Natural killer cell treated with Interleukin-12 subunit alpha and Interleukin-12 subunit beta and Interleukin-15 and Interleukin-18, amount 100 ng/mL, for 72 hours (primary cell): ENCODE measurements around the gene BRF1. TPM values are rescaled to one million over a fixed set of nuclear protein-coding genes. Genes with fewer than 3 reads are reported as not detected.
A peak's percentile ranks its signal among the peaks of the same experiment; 100 is the strongest.
"Not testable (repeated sequence)": the region's sequence is repeated elsewhere in the genome, so short reads cannot be mapped to it uniquely, and the experiment has no call there.

Source experiments
- ATAC-seq, 2 donors: fragments of 150-1000 bp; cut with Tn5 transposase in 1 of 2; sonication (Bioruptor Pico), chemical (Tn5 transposase) in 1 of 2; 2 replicates each; pipeline ENCODE4 v1.10.0; 2021
- DNase-seq: peaks from one replicate; pipeline ENCODE4 v3.0.0; 2022; ENCODE audit warnings: low spot score
- H3K27ac Mint-ChIP-seq, 2 donors: 1 replicate in 1 of 2; 2 replicates in 1 of 2; pipeline ENCODE4 v1.8.0; 2022; ENCODE audit warnings: mixed read lengths in 2 of 2, mild to moderate bottlenecking in 1 of 2, moderate library complexity in 1 of 2
- H3K27me3 Mint-ChIP-seq, 2 donors: 1 replicate in 1 of 2; 2 replicates in 1 of 2; pipeline ENCODE4 v1.8.0; 2022; ENCODE audit warnings: mixed read lengths in 2 of 2
- H3K36me3 Mint-ChIP-seq: one replicate; pipeline ENCODE4 v1.8.0; 2022; ENCODE audit warnings: mixed read lengths
- H3K4me1 Mint-ChIP-seq, 2 donors: 1 replicate in 1 of 2; 2 replicates in 1 of 2; pipeline ENCODE4 v1.8.0; 2022; ENCODE audit warnings: low read depth in 2 of 2, mixed read lengths in 2 of 2, mild to moderate bottlenecking in 1 of 2
- H3K4me3 Mint-ChIP-seq: one replicate; pipeline ENCODE4 v1.8.0; 2022; ENCODE audit warnings: mixed read lengths
- H3K9me3 Mint-ChIP-seq: 2 replicates; pipeline ENCODE4 v1.8.0; 2022; ENCODE audit warnings: mixed read lengths
- total RNA-seq, 2 donors: library from RNA; stranded (reverse); gene quantifications; one replicate each; pipeline ENCODE4 v1.2.3, GENCODE V29; 2022

The BRF1 gene
- total RNA-seq, 2 donors from 2014 or later: 43.4 to 76.5 TPM

DNA sequence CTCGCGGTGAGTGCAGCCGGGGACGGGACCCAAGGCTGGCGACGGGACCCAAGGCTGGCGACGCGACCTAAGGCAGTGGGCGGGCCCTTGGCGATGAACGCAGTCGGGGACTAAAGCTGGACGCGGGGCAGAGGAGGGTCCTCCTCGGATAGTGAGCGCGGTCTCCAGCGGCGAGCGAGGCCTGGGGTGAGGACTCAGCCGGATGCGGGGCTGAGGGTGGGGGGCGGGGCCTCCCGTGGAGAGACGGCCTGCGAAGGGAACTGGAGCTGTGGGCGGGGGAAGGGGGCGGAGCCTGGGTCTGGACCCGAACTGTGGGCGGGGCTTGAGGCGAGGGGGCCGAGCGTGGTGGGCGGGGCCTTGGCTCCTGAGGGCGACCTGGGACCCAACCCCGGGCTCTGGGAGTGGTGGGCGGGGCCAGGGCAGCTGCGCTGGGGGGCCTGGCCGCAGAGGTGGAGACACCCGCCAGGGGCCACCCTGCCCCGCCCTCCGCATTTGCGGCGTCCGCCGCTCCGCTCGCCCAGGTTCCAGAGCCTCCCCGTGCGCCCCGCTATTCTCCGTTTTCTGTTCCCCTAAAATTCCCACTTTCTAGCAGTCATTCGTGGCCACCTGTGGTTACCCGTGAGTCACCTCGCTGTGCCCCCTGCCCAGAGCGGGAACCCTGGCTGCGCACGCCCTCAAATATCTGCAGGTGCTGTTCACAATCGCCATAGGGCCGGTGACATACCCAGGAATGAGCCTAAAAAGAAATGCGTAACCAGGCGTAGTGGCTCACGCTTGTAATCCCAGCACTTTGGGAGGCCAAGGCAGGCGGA, 508 bp upstream of the BRF1 start:
- peak; percentile 88 to 91 for ATAC-seq
- H3K4me3 Mint-ChIP-seq: peak overlapping the region; percentile 87
- H3K4me1 Mint-ChIP-seq: peaks cover 22 to 32% of the 10 kb centered on the region in 2 donors
- no peaks in the 10 kb centered on the region for H3K36me3 Mint-ChIP-seq
- H3K27me3 Mint-ChIP-seq: no peaks in the 10 kb centered on the region
- DNase-seq: peak; percentile 99
- no peaks in the 10 kb centered on the region for H3K9me3 Mint-ChIP-seq
- H3K27ac Mint-ChIP-seq: peak overlapping the region; percentile 77 to 80

DNA sequence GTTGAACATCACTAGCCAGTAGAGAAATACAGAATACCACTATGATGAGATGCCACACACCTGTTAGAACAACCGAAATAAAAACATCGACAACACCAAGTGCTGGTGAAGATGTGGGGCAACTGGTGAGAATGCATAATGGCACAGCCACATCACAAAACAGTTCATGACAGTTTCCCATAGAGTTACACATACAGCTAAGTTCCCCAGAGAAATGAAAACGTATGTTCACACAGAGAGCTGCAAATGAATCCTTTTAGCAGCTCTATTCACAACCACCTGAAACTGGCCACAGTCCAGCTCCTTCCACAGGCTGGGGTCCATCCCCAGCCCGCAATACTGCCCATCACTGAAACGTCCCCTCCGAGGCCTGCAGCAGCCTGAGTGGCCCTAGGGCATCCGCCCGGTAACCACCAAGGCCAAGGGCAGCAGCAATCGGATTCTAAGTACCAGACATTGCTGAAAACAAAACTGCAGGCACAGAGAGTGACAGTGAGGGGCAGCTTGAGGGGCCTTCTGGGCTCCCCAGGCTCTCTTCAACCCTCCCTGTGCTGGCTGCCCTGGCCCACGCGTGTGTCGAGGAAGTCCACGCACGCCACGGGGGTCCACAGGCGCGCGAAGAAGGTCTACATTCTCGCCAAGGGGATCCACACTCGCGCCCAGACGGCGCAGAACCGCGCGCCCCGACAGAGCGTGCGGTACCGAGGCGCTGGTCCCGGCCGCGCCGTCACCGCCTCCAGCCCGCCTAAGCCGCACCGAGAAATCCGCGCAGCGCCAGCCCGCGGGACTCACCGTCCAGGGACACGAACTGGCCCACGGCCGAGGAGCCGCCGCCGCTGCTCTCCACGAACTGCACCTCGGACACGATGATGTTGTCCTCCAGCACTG, 903 bp downstream of the BRF1 start:
- H3K4me3 Mint-ChIP-seq: peak overlapping the region; percentile 92
- H3K27ac Mint-ChIP-seq: peak overlapping the region; percentile 68 to 85
- DNase-seq (no peak), ATAC-seq (peak; percentile 0 to 10)
- H3K27me3 Mint-ChIP-seq: no peaks in the 10 kb centered on the region
- no peaks in the 10 kb centered on the region for H3K36me3 Mint-ChIP-seq
- H3K4me1 Mint-ChIP-seq: peaks cover 16 to 27% of the 10 kb centered on the region in 2 donors
- no peaks in the 10 kb centered on the region for H3K9me3 Mint-ChIP-seq

DNA sequence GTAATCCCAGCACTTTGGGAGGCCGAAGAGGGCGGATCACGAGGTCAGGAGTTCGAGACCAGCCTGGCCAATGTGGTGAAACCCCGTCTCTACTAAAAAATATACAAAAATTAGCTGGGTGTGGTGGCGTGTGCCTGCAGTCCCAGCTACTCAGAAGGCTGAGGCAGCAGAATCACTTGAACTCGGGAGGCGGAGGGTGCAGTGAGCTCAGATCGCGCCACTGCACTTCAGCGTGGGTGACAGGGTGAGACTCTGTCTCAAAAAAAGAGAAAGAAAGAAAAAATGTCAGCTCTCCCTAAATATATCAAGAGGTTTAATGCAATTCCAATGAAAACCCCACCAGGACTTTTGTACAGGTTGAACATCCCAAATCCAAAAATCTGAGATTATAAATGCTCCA, 3.5 kb downstream of the BRF1 start:
- peaks cover 20 to 28% of the 10 kb centered on the region in 2 donors for H3K4me1 Mint-ChIP-seq
- H3K36me3 Mint-ChIP-seq, H3K9me3 Mint-ChIP-seq, H3K4me3 Mint-ChIP-seq, DNase-seq, H3K27me3 Mint-ChIP-seq, ATAC-seq, H3K27ac Mint-ChIP-seq: not testable (repeated sequence)

DNA sequence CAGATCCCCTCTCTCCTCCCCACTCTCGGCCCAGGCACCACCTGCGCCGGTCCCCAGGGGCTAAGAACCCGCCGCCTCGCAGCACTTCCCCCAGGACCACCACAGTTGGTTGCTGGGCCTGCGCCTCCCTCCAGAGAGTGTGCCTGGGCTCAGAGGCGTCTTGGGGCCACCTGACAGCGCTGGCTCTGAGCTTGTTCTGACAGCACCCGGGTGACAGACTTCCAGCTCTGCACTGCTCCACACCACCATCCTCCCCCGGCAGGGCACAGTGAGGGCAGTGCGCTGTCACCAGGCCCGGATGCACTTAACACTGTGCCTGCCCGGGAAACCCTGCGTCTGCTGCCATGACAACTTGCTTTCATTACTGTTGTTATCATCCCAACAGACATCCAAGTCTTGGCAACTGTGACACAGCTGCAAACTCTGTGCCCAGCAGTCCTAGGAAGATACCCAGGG, 6.6 kb downstream of the BRF1 start:
- Mint-ChIP-seq H3K4me3 (peak overlapping the region; percentile 68), H3K36me3 (no peaks in the 10 kb centered on the region), H3K27me3 (no peaks in the 10 kb centered on the region), H3K4me1 (peaks cover 20 to 33% of the 10 kb centered on the region in 2 donors), H3K27ac (peak overlapping the region; percentile 58 to 86), H3K9me3 (no peaks in the 10 kb centered on the region)
- peak; percentile 56 to 77 for ATAC-seq
- peak; percentile 74 for DNase-seq

DNA sequence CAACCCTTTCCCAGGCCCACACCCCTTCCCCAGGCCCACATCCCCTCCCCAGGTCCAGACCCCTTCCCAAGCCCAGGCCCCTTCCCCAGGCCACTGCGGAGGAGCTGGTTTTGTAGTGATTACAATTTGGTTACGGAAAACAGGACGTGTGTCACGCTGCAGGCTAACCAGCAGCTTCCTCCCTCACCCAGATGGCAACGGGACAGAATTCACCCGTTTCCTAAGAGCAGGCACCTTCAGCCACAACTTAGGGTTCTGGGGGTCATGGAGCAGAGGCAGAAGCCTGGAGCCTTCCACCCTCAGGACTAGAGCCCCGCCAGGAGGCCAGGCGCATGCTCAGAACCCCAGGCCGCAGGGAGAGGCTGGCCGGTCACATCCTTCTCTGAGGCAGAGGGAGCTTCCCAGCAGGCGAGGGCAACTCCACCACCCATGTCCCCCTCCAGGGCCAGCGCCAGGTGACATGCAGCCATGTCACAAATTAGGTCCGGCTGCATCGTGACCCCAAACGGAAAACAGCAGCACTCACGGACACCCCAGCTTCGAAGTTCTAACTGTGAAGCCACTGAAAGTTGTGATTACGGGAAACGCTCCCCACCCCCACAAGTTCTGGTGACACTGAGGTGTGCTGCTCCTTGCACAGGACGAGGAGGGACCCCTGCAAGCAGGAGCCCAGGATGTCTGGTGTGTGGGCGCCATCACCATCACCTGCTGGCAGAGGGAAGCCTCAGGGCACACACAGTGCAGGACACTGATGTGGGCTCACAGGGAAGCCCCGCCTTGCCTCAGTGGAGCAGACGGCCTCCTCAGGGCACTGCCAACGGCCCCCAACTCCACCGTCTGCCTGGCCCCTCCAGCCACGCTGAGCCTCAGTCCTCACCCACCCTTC, 7.7 kb downstream of the BRF1 start:
- peaks cover 19 to 32% of the 10 kb centered on the region in 2 donors for H3K4me1 Mint-ChIP-seq
- H3K9me3 Mint-ChIP-seq: no peaks in the 10 kb centered on the region
- H3K4me3 Mint-ChIP-seq: peak overlapping the region; percentile 47
- no peaks in the 10 kb centered on the region for H3K27me3 Mint-ChIP-seq
- H3K27ac Mint-ChIP-seq: peak overlapping the region; percentile 23 to 58
- no peaks in the 10 kb centered on the region for H3K36me3 Mint-ChIP-seq
- DNase-seq: no peak
- no peak for ATAC-seq

DNA sequence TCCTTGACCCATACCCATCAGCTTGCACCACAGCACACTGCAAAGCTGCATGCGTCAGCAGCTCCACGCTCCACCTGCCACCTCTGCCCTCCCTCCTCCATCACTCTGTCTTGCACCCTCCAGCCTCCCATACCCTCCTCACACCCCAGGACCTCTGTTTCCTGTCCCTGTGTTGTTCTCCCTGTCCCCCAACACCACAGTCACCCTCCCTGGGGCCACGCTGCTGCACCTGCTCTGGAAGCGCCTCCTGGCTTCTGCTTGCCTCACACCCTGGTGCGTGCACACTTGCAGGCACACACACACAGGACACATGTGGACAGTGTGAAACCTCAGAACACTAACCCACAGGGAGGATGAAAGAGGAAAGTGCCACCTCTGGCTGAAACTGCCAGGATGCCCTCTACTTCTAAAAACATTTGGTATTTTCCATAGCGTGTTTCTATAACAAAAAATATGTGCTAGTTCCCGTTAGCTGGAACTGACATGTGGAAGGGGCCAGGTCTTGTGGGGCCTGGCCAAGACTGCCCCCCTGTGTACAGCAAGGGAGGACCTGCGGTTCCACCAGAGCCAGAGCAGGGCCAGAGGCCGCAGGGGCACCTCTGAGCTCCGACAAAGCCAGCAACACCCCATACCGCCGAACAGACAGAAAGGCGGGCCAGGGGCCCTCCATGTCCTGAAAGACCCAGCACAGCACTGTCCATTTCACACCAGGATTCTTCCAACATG, 10.0 kb downstream of the BRF1 start:
- DNase-seq (peak; percentile 84), ATAC-seq (peak; percentile 82 to 93)
- H3K4me1 Mint-ChIP-seq: peaks cover 19 to 37% of the 10 kb centered on the region in 2 donors
- no peaks in the 10 kb centered on the region for H3K36me3 Mint-ChIP-seq
- H3K9me3 Mint-ChIP-seq: no peaks in the 10 kb centered on the region
- peak overlapping the region; percentile 62 for H3K4me3 Mint-ChIP-seq
- H3K27me3 Mint-ChIP-seq: no peaks in the 10 kb centered on the region
- H3K27ac Mint-ChIP-seq: peak overlapping the region; percentile 69 to 86

DNA sequence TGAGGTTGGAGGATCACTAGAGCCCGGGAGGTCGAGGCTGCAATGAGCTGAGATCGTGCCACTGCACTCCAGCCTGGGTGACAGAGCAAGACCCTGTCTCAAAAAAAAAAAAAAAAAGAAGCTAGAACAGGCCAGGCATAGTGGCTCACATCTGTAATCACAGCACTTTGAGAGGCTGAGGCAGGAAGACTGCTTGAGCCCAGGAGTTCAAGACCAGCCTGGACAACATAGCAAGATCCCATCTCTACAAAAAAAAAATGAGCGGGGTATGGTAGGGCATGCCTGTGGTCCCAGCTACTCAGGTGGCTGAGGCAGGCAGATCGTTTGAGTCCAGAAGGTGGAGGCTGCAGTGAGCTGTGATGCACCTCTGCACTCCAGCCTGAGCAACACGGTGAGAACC, 11.9 kb downstream of the BRF1 start:
- H3K27me3 Mint-ChIP-seq, H3K27ac Mint-ChIP-seq: not testable (repeated sequence)

DNA sequence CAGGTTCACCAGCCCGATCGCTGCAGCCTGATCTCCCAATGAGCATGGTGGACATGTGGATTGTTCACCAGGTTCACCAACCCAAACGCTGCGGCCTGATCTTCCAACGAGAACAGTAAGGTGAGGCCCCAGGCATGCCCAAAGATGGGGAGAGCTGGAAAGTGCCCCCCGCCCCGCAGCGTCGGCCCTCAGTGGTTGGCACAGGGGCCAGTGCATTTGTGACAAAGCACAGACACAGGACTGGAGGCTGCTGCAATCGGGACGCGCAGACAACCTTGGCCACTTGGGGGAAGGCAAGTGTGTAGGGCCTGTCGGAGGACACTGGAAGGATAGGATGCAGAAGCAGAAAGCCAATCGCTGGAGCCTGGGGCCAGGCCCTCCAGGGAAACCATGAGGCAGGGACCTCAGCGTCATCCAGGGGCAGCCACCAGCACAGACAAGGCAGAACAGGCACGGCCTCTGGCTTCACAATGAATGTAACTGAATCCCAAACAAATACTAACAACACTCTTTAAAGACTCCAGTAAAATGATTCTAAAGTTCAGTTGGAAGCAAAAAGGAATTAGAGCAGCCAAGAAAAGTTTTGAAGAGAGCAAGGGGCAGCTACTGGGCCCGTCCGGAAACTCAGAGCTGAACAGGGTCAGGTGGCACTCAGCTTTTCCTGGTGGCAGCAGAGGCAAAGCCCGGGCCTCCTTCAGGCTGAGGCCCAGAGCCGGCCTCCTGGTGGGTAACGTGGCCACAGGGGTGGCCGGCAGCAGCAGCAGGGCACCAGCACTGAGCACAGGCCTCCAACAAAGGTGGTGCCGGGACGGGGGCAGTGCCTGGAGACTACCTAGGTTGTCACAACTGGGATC, 13.3 kb downstream of the BRF1 start:
- no peak overlapping the region for H3K27ac Mint-ChIP-seq

More for the DNA sequence above, 11.9 kb downstream of the BRF1 start:
- DNase-seq, ATAC-seq, H3K4me3 Mint-ChIP-seq, H3K36me3 Mint-ChIP-seq, H3K9me3 Mint-ChIP-seq: not testable (repeated sequence)
- H3K4me1 Mint-ChIP-seq: peaks cover 23 to 42% of the 10 kb centered on the region in 2 donors

DNA sequence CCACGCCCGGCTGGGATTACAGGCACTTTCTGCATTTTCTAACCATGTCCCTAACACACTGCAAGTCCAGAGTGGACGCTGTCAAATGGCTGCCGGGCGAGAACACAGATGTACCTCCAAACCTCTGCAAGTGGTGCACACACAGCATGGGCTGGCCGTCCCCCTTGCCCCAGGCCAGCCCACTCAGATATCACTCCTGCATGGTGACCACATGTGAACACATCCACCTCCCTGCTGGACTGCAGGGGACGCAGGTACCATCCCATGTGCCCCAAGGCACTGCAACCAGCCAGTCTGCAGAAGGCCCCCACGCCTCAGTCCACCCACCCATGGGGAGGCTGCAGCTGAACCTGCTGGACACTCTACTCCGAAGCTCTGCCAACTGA, 14.0 kb downstream of the BRF1 start:
- no peak for ATAC-seq
- no peak overlapping the region for H3K4me3 Mint-ChIP-seq
- no peak overlapping the region for H3K27ac Mint-ChIP-seq
- H3K36me3 Mint-ChIP-seq: no peaks in the 10 kb centered on the region
- peaks cover 29 to 54% of the 10 kb centered on the region in 2 donors for H3K4me1 Mint-ChIP-seq
- H3K9me3 Mint-ChIP-seq: no peaks in the 10 kb centered on the region
- DNase-seq: no peak
- H3K27me3 Mint-ChIP-seq: no peaks in the 10 kb centered on the region

More for the DNA sequence above, 13.3 kb downstream of the BRF1 start:
- H3K36me3 Mint-ChIP-seq: no peaks in the 10 kb centered on the region
- DNase-seq (no peak), ATAC-seq (no peak)
- no peaks in the 10 kb centered on the region for H3K9me3 Mint-ChIP-seq
- H3K4me3 Mint-ChIP-seq: no peak overlapping the region
- H3K27me3 Mint-ChIP-seq: no peaks in the 10 kb centered on the region
- H3K4me1 Mint-ChIP-seq: peaks cover 29 to 48% of the 10 kb centered on the region in 2 donors

DNA sequence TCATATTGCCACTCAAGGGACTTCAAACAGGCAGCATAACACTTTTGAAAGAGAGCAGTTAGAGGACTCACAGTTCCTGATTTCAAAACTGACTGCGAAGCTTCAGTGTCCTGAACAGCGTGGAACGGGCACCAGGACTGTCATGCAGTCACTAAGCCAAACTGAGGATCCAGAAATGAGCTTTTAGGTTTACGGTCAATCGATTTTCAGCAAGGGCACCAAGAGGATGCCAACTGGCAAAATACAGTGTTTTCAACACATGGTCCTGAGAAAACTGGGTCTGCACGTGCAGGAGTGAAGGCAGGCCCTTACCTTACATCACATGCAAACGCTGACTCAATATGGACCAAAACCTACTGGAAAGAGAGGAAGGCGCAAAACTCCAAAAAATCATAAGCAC, 15.6 kb downstream of the BRF1 start:
- H3K4me1 Mint-ChIP-seq: peaks cover 21 to 44% of the 10 kb centered on the region in 2 donors
- no peak overlapping the region for H3K4me3 Mint-ChIP-seq
- H3K9me3 Mint-ChIP-seq: no peaks in the 10 kb centered on the region
- no peaks in the 10 kb centered on the region for H3K36me3 Mint-ChIP-seq
- DNase-seq: no peak
- H3K27ac Mint-ChIP-seq: no peak overlapping the region
- no peak for ATAC-seq
- no peaks in the 10 kb centered on the region for H3K27me3 Mint-ChIP-seq

DNA sequence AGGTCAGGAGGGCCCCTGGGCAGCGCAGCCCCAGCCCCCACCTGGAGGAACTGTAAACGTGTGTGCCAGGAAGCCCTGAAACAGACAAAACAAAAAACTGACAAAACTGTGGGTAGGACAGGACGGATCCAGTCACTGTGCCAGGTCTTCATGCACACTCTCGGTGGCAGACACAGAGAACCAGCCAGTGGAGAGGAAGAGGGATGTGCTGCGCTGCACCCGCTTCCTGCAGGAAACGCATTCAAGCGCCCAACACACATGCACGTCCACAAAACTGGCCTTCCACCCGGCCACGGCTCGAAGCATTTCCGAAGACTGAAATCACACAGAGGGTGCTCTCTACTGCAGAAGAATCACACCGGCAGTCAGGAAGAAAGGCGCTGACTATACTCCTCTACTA, 16.9 kb downstream of the BRF1 start:
- no peak for DNase-seq
- Mint-ChIP-seq H3K36me3 (no peaks in the 10 kb centered on the region), H3K27me3 (no peaks in the 10 kb centered on the region), H3K4me1 (peaks cover 21 to 39% of the 10 kb centered on the region in 2 donors), H3K9me3 (no peaks in the 10 kb centered on the region), H3K4me3 (no peak overlapping the region), H3K27ac (peak overlapping the region in 1 of 2 donors; percentile 19)
- peak; percentile 43 to 50 for ATAC-seq

DNA sequence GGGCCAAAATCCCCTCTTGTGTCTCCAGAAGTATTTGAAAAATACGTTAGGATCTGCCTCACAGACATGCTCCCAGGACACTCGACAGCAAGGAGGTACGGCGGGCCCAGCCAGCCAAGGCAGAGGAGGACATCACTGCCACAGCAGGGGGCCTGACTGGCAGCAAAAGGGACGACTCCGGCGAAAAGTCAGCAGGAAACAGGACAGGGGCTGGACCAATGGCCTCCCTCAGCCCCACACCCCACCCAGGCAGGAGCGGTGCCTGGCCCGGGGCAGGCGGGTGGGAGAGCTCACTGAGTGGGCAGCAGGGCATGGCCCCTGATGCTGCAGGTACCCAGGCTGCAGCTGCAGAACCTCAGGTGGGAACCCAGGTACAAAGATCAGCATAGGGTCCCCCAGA, 17.8 kb downstream of the BRF1 start:
- Mint-ChIP-seq H3K4me3 (no peak overlapping the region), H3K4me1 (peaks cover 21 to 39% of the 10 kb centered on the region in 2 donors), H3K27ac (no peak overlapping the region), H3K27me3 (no peaks in the 10 kb centered on the region), H3K9me3 (no peaks in the 10 kb centered on the region), H3K36me3 (no peaks in the 10 kb centered on the region)
- ATAC-seq (no peak), DNase-seq (no peak)
